Kidney (tissue), 14 donors: Measurements from ENCODE around the gene RASA3. TPM values are rescaled to one million over a fixed set of nuclear protein-coding genes. Genes with fewer than 3 reads are reported as not detected.

Experiments used
- DNase-seq, 5 donors: peaks; one replicate each; pipeline ENCODE4 v3.0.0-alpha.2; 2013 to 2020
- FAIRE-seq: peaks from 2 replicates; lab custom pipeline; 2012; peaks lifted over from hg19 to GRCh38; lab: Jason Lieb, UNC
- H3K27ac ChIP-seq, 2 donors: one replicate each; pipeline ENCODE4 v1.7.0; 2013; ENCODE audit warnings: low read depth in 2 of 2, low read length in 2 of 2, inconsistent platforms in 1 of 2
- H3K27me3 ChIP-seq: one replicate; pipeline ENCODE4 v1.7.1; 2013; ENCODE audit warnings: low read length, inconsistent platforms; ENCODE audit not compliant: control insufficient read depth, insufficient read depth
- H3K36me3 ChIP-seq, 3 donors: one replicate each; pipeline versions ENCODE4 v1.7.0 to v1.7.1; 2013; ENCODE audit warnings: low read length in 3 of 3, control low read depth in 1 of 3, inconsistent platforms in 1 of 3; ENCODE audit not compliant: insufficient read depth in 3 of 3, control insufficient read depth in 2 of 3
- H3K4me1 ChIP-seq, 3 donors: one replicate each; pipeline versions ENCODE4 v1.7.0 to v1.7.1; 2013; ENCODE audit warnings: low read length in 3 of 3, inconsistent platforms in 1 of 3, low read depth in 1 of 3; ENCODE audit not compliant: control insufficient read depth in 2 of 3, insufficient read depth in 2 of 3
- H3K4me3 ChIP-seq, 3 donors: one replicate each; pipeline versions ENCODE4 v1.7.0 to v1.8.1; 2013; ENCODE audit warnings: low read length in 3 of 3, control low read depth in 1 of 3, inconsistent platforms in 1 of 3
- H3K9ac ChIP-seq, 3 donors: one replicate each; pipeline versions ENCODE4 v1.7.0 to v1.7.1; 2013; ENCODE audit warnings: low read length in 3 of 3, control low read depth in 1 of 3, inconsistent platforms in 1 of 3
- H3K9me3 ChIP-seq, 3 donors: one replicate each; pipeline versions ENCODE4 v1.7.0 to v1.7.1; 2013; ENCODE audit warnings: low read length in 3 of 3, control low read depth in 1 of 3, inconsistent platforms in 1 of 3; ENCODE audit not compliant: control insufficient read depth in 2 of 3, insufficient read depth in 1 of 3
- intact Hi-C: fragments of 100-400 bp; cut with DNase I; formaldehyde crosslinking; loops from one replicate; pipeline ENCODE4 v1.11.1; 2022
- polyA plus RNA-seq: library from polyadenylated mRNA; stranded (reverse); fragments of 350-450 nt; fragmentation: Illumina TruSeq; extraction: RNeasy Lipid Tissue Mini Kit (QIAGEN cat#74804); gene quantifications from one replicate; pipeline ENCODE4 v1.2.3, GENCODE V29; 2014; ENCODE audit warnings: low read depth, low replicate concordance; ENCODE audit not compliant: insufficient read depth
- total RNA-seq: library from RNA; stranded (reverse); fragmentation: NEBNext Ultra II Directional; extraction: Animal tissue kit (Norgen Biotek cat#: 25700); gene quantifications from one replicate; pipeline ENCODE4 v1.2.1, GENCODE V29; 2021
- TF ChIP-seq, protein P1 (sequence below): IDR thresholded peaks from 3 replicates; pipeline ENCODE4 v1.5.1; 2012; ENCODE audit warnings: mild to moderate bottlenecking, moderate library complexity, borderline replicate concordance; ENCODE audit not compliant: insufficient read depth; ENCODE audit errors: extremely low read depth
- donor health status: control.
- donor health status: control.
- donor health status: control.
- donor health status: control.
- donor health status: control.
- donor health status: DM: yes; HTN: yes; CAD: no.
- donor health status: Normal renal cell carcinoma (clear cell type).

RASA3 gene
- total and polyA plus RNA-seq, 2 donors from 2014 or later = 4.2 to 28.8 TPM

DNA sequence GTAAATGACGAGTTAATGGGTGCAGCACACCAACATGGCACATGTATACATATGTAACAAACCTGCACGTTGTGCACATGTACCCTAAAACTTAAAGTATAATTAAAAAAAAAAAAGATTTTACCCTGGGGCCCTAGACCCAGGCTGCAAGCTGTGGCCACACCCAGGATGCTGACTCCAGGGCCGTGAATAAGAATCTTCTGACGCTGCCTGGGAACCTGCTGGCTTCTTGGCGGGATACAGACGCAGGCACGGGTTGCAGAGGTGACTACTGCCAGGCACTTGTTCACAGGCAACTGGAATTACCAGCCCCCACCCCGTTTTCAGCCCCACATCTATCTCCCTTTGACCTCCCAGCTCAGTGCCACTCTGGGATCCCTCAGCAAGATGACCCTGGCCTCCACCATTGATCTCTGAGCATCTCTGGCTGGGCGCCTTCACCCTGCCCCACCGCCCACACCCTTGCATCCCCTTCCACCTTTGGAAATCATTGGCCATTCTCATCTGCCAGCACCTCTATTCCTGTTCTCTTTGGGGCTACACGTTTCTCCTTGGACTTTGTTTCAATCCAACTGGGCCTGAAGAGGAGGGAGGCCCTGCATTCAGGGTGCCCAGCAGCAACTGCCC lies 25.6 kb upstream of the RASA3 start:
- no peak overlapping the region for H3K4me3 ChIP-seq
- H3K9me3 ChIP-seq = no peaks in the 10 kb centered on the region
- DNase-seq (peak in 1 of 5 donors; percentile 43), FAIRE-seq (no peak)
- TF ChIP-seq, protein P1, sequence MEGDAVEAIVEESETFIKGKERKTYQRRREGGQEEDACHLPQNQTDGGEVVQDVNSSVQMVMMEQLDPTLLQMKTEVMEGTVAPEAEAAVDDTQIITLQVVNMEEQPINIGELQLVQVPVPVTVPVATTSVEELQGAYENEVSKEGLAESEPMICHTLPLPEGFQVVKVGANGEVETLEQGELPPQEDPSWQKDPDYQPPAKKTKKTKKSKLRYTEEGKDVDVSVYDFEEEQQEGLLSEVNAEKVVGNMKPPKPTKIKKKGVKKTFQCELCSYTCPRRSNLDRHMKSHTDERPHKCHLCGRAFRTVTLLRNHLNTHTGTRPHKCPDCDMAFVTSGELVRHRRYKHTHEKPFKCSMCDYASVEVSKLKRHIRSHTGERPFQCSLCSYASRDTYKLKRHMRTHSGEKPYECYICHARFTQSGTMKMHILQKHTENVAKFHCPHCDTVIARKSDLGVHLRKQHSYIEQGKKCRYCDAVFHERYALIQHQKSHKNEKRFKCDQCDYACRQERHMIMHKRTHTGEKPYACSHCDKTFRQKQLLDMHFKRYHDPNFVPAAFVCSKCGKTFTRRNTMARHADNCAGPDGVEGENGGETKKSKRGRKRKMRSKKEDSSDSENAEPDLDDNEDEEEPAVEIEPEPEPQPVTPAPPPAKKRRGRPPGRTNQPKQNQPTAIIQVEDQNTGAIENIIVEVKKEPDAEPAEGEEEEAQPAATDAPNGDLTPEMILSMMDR = no peak
- H3K36me3 ChIP-seq = no peaks in the 10 kb centered on the region
- H3K9ac ChIP-seq = no peak overlapping the region
- intact Hi-C loops = no loop called here
- H3K27me3 ChIP-seq = no peaks in the 10 kb centered on the region
- H3K4me1 ChIP-seq = peaks cover 0 to 8% (median 0%) of the 10 kb centered on the region in 3 donors
- H3K27ac ChIP-seq = no peak overlapping the region

DNA sequence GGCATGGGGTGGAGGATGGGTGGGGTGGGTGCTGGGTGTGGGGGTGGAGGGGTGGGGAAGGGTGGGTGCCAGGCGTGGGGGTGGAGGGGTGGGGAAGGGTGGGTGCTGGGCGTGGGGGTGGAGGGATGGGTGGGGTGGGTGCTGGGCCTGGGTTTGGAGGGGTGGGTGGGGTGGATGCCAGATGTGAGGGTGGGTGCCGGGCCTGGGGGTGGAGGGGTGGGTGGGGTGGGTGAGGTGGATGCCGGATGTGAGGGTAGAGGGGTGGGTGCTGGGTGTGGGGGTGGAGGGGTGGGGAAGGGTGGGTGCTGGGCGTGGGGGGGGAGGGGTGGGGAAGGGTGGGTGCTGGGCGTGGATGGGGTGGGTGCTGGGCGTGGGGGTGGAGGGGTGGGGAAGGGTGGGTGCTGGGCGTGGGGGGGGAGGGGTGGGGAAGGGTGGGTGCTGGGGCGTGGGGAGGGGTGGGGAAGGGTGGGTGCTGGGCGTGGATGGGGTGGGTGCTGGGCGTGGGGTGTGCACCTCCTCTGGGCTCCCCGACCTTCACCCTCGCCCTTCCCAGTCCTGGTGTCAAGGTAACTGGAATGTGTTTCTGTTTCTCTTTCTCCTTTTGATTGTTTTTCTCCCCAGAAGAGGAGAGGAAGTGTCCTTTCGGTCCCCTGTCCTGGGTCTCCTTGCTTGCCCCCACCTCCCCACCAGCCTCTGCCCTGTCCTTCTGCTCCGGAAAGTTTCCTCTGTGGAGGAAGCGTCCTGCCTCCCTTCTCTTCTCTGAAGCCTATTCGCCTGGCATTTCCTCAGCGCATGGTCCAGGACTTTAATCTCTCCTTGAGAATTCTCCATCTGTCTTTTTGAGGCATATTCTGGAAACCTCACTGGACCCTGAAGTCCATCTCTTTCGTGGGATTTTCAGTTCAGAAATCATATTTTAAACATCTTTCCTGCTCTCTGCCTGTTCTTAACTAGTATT lies 23.8 kb upstream of the RASA3 start:
- TF ChIP-seq, protein P1 = no peak
- Histone ChIP-seq H3K9me3 (no peaks in the 10 kb centered on the region), H3K36me3 (no peaks in the 10 kb centered on the region), H3K27me3 (no peaks in the 10 kb centered on the region), H3K4me1 (no peaks in the 10 kb centered on the region), H3K9ac (no peak overlapping the region), H3K27ac (no peak overlapping the region), H3K4me3 (no peak overlapping the region)
- intact Hi-C loops = no loop called here
- no peak for FAIRE-seq
- peak in 1 of 5 donors; percentile 50 for DNase-seq

DNA sequence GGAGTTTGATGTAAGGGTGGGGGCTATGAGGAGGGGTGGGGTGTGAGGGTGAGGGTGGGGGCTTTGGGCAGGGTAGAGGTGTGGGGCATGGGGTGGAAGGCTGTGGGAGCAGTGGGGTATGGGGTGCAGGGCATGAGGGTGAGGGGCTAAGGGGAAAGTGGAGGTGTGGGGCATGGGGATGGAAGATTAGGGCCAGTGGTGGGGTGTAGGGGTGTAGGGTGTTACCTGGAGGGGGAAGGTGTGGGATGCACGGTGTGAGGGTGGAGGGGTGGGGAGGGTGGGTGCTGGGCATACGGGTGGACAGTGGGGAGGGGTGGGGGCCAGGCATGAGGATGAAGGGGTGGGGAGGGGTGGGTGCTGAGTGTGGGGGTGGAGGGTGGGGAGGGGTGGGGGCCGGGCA lies 22.9 kb upstream of the RASA3 start:
- Histone ChIP-seq H3K4me1 (no peaks in the 10 kb centered on the region), H3K9me3 (no peaks in the 10 kb centered on the region), H3K27me3 (no peaks in the 10 kb centered on the region), H3K27ac (no peak overlapping the region), H3K9ac (no peak overlapping the region), H3K4me3 (no peak overlapping the region), H3K36me3 (no peaks in the 10 kb centered on the region)
- TF ChIP-seq, protein P1 = no peak
- DNase-seq (no peak), FAIRE-seq (no peak)
- intact Hi-C loops = no loop called here
